GM19193 (cell line): ENCODE results near the gene ZNF330.

ENCODE experiments used
- POLR2A ChIP-seq: IDR thresholded peaks from 4 replicates; pipeline ENCODE4 v1.6.1; 2011; ENCODE audit not compliant: insufficient read depth, insufficient read length; ENCODE audit errors: extremely low read depth

Gene ZNF330

DNA sequence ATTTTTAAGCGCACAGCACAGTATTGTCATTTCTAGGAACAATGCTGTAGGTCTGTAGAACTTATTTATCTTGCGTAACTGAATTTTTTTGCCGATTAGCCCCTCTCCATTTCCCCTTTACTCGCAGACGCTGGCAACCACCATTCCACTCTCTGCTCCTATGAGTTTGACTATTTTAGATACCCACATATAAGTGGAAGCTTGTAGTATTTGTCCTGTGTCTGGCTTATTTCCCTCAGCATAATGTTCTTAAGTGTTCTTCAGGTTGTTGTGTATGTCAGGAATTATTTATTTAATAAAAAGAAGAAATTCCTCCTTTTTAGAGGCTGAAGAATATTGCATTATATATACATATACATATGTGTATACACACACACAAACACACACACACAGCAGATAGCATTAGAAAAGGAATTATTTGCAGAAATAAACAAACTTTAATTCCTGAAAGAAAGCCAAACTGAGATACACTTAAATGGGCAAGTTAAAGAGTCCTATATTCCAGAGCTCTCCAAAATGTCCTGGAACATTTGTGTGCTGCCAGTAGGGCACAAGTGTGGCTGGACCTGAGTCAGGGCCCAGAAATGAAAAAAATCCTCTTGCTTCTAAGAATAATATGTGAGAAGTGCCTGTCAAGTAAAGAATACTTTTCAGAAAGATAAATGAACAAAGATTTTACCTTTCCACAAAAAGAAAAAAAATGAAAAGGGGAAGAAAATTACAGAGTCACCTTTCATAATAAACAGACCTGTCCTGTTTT, 4.5 kb upstream of the ZNF330 start:
- no peak for TF ChIP-seq POLR2A

DNA sequence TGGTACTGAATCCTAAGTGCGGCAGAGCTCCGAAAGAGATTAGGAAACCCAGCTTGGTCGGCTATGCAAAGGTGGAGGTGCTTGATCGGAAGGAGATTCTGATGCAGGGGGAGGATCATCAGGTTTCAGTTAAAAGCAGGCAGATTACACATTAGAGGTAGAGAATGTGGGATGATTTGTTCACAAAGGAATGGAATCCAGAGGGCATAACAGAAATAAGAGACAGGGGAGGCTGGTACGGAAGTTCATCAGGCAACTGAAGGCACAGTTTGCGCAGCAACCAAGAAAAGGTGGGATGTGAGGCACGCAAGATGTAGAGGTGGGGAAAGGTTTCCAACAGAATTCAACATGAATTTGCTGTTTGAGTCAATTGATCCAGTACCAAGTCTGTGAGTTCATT, 424 bp upstream of the ZNF330 start:
- no peak for TF ChIP-seq POLR2A

DNA sequence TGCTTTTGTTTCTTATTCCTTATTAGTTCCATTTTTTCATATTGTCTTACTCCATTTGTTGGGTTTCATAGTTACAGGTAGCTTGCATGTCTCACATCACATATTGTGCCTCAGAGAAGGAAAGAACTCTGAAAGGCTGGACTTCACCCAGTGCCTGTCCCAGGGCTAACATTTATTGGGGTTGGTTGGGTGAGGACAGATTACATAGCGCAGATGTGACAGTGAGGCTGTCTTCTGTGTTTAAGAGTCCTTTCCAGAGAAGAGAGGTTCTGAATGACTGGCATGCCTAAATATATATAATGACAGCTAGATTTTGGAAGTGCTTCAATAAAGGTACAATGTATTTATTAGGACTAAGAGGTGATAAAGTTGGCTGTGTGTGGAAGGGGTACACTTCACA, 2.7 kb downstream of the ZNF330 start:
- TF ChIP-seq POLR2A, result no peak

DNA sequence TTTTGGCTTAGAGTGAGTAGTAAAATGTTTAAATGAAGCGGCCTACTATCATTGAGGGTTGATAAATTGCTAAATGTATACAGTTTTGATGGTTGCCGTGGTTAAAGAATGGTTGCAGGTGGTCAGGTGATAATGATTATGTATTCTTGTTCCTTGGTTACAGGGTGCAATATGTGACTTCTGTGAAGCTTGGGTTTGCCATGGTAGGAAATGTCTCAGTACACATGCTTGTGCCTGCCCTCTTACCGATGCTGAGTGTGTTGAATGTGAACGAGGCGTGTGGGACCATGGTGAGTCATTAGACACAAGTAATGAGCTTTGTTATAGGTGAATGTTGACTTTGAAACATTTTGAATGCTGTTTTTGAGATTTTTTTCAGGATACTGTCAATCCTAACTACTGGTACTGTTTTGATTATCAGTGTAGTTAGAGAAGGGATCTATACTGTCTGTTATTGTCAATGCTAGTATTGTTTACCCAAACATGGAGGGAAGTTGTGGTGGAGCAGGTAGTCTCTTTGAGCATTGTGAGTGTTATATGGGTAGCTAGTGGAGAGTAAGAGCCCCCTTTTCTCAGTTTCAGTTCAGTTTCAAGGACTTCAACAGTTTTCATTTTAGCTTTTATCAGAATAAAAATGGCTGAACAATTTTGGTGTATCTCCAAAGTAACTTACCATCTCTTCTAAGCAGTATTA, 8.9 kb downstream of the ZNF330 start:
- TF ChIP-seq POLR2A, result no peak

DNA sequence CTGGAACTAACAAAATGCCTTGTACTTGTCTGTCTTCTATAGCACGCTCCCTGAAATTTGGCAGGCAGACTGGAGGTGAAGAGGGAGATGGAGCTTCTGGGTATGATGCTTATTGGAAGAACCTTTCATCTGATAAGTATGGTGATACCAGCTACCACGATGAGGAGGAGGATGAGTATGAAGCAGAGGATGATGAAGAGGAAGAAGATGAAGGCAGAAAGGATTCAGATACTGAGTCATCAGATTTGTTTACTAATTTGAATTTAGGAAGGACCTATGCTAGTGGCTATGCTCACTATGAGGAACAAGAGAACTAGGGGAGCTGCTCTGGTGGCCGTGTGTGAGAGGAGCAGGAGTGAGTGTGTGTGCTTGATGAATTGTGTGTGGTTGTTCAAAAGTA, 13.0 kb downstream of the ZNF330 start:
- no peak for TF ChIP-seq POLR2A

DNA sequence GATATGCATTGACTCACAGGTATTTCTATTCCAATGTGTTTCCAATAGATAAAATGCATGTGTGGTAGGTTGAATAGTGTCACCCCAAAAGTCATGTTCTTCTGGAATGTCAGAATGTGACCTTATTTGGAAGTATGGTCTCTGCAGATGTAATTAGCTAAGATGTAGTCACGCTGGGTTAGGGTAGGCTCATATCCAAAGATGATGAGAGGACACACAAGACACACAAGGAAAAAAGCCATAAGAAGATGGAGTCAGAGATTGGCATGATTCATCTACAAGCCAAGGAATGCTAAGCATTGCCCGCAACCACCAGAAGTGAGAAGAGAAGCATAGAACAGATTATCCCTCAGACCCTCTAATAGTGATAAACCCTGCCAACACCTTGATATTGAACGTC, 17.5 kb downstream of the ZNF330 start:
- no peak for TF ChIP-seq POLR2A

DNA sequence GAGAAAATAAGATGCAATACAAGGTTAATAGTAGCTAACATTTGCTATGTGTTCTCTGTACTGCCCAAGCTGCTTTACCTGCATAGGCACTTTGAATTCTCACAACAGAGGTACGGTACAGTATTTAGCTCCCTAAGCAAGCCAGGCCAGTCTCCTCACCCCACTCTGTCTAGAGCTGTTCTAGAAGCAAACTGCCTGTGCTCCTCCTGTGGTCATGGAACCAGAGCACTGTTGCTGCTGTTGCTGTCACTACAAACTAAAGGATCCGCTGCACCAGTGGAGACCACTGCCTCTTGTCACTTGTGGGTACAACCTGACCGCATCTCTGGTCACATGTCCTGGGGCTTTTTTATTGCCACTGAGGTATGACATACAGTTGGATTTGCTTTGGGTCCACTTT, 19.6 kb downstream of the ZNF330 start:
- no peak for TF ChIP-seq POLR2A

DNA sequence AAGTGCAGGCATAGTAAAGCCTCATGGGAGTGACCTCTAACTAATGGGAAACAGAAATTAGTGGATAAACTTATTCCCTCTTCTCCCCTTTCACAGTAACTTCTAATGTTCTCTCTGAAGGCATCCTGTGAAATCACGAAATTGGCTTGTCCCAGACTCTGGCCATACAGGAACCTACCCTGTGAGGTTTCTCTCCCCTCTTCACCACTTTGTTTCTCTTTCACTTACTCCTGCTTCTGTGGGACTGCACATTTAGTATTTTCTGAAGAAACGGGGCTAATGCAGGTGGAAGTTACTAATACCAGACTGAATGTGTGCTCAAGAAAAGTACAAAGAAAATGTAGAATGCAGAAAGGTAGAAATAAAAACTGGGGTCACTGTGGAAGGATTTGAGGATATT, 20.0 kb downstream of the ZNF330 start:
- TF ChIP-seq POLR2A, result no peak

DNA sequence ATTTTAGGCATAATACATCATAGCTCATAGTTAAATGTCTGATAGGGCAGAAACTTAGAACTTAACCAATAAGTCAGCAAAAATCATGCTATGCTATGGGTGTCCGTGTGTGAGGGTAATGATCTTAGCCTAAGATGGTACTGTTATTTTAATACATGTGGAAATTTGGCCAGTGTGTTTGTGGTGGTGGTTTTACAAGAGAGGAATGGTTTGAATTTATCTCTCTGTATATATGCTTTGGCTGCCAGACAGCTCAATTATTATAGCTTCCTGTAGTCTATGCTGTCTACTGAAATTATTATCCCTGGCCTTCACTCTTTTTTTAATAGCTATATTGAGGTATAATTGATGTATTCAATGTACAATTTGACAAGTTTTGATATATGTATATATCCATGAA, 21.3 kb downstream of the ZNF330 start:
- no peak for TF ChIP-seq POLR2A

DNA sequence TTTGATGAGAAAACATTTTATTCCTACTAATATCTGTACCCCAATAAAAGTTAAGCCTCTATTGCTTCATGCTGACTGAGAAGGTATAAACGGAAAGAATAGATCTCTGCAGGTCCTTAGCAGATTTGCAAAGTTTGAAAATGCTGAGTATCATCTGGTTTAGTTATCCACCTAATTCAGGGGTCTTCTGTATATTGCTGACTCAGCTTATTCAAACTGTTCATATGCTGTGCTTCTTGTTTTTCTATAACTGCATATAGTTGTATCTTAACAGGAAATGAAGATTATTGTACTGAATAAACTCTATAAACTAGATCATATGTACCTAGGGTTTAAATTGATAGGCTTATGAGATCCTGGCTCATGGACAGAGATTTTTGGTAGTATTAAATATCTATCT, 23.7 kb downstream of the ZNF330 start:
- no peak for TF ChIP-seq POLR2A

DNA sequence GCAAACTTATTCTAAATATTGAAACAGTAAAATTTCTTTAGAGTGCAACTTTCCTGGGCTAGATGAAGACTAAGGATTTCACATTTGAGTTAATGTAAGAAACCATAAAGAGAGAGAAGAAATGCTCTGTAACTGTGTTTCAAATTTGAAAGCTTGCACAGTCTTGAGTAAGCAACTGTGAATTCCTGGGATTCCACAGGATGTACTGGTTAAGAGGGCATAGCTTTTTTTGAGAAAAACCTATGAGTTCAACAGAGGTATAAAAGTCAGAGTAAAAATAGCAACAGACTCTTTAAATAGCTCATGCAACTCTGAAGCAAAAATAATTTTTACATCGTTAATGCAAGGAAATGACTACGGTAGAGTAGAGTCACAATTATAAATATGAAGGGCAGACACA, 25.5 kb downstream of the ZNF330 start:
- no peak for TF ChIP-seq POLR2A

DNA sequence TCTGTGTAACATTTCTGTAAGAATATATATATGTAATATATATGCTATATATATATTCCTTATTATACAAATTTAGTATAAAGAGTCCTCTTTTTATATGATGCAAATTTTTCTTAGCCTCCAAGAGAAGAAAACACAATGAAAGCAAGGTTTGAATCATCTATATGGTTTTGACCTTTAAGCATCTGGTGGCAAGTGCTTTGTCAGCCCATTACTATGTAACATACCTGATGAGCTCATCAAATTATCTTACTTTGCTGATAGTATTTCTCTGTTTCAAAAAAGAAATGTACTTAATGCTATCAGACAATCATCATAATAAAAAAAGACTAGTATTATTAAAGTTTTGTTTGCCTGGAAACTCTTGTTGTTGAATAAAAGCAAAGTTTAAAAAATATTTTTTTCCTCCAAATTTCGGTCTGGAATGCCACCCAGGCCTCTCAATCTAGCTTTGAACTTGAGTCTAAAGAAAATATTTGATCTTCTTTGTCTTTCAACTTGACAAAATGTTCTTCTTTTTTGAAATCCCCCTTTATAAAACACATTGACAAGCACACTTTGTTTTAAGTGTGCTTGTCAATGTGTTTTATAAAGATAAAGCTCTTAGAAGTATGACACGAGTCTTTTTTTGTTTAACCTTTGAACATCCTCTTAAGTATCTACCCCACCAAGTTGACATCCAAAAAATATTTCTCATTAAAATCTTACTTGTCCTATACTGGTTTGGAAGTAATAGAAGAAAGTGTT, 26.2 kb downstream of the ZNF330 start:
- TF ChIP-seq POLR2A, result no peak

DNA sequence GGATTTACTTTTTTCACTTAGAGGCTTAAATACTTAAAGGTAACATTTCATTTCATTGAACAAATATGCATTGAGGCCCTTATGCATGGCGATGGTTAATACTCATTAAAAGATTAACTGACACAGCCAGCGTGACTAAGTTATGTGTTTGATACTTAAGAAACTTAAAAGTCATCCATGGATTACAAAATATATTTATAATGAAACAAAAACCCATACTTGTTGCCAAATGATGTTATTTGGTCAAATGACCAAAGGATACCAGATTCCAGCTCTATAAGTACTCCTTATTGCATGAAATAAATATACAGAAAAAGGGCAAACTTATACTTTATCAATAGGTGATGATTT, 26.7 kb downstream of the ZNF330 start:
- no peak for TF ChIP-seq POLR2A

DNA sequence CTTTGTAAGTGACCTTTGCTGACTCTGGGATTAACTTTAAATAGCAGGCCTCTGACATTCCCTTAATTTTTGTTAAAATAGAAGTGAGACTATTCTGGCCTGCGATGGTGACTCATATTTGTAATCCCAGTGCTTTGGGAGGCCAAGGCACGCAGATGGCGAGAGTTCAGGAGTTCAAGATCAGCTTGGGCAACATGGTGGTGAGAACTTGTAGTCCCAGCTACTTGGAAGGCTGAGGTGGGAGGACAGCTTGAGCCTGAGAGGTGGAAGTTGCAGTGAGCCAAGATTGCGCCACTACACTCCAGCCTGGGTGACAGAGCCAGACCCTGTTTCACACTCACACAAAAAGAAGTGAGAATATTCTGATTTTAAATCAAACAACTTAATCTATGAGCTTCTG, 27.3 kb downstream of the ZNF330 start:
- TF ChIP-seq POLR2A, result no peak

DNA sequence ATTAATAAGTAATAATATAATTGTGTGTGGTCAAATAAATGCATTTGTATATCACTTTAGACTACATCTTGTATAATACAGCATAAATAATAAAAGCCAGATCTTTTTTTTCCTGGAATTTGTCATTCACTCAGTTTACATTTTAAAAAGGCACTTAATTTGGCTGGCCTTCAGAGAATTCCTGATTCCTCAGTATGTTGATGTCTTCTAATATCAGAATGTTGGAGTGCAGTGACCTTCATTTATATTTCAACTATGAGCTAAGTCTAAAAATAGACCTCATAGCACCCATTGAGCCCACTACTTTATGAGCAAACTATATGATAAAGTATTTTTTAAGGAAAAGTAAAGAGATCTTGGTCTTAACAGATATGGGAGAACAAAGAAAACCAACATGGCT, 27.8 kb downstream of the ZNF330 start:
- TF ChIP-seq POLR2A, result no peak

DNA sequence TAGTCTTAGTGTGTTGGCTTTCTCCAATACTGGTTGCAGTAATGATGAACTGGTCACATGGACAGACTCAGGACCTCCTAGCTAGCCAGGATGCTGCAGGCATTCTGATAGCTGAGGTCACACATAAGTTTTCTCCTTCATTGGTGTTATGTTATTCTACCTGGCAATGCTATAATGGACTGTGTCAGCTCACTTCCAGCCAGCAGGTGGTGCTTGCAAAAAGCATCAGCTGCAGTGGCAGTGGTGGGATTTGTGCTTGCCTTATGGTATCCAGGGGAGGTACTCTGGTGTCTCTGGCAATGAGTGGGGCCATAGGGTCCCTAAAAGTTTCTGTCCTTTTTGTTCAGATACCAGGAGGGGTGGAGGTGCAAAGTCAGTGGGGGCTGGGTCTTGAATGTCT, 33.6 kb downstream of the ZNF330 start:
- TF ChIP-seq POLR2A, result no peak
